Neural cell (in vitro differentiated cells): ENCODE measurements around the gene DOK7. TPM values are rescaled to one million over a fixed set of nuclear protein-coding genes. Genes with fewer than 3 reads are reported as not detected.

ENCODE experiments used
- H2AFZ ChIP-seq: fragments of 200-600, 300-800 bp; sonication (generic), shearing (Covaris generic); 2 replicates; pipeline ENCODE4 v1.6.0; 2014; ENCODE audit warnings: low read depth, mild to moderate bottlenecking, antibody characterized with exemption, low read length, moderate library complexity
- H3F3A ChIP-seq: fragments of 200-600 bp; shearing (Covaris generic); 2 replicates; pipeline ENCODE4 v1.6.1; 2016; ENCODE audit warnings: mild to moderate bottlenecking, moderate library complexity, mixed read lengths, antibody characterized with exemption, low read length; ENCODE audit not compliant: insufficient read depth, poor library complexity, severe bottlenecking
- H3K27ac ChIP-seq: fragments of 200-600, 300-800 bp; sonication (generic), shearing (Covaris generic); 2 replicates; pipeline ENCODE4 v1.5.1; 2014; ENCODE audit warnings: mild to moderate bottlenecking, low read length, moderate library complexity
- H3K27me3 ChIP-seq: fragments of 300-800, 200-600 bp; sonication (generic), shearing (Covaris generic); 2 replicates; pipeline ENCODE4 v1.6.0; 2014; ENCODE audit warnings: mild to moderate bottlenecking, low read depth, low read length, moderate library complexity; ENCODE audit not compliant: insufficient read depth
- H3K36me3 ChIP-seq: fragments of 300-800, 200-600 bp; sonication (generic), shearing (Covaris generic); 2 replicates; pipeline ENCODE4 v1.5.1; 2014; ENCODE audit warnings: mild to moderate bottlenecking, antibody characterized with exemption, low read length, moderate library complexity; ENCODE audit not compliant: insufficient read depth
- H3K4me2 ChIP-seq: fragments of 300-800, 200-600 bp; sonication (generic), shearing (Covaris generic); 2 replicates; pipeline ENCODE4 v1.6.0; 2014; ENCODE audit warnings: mild to moderate bottlenecking, low read length
- H3K4me3 ChIP-seq: fragments of 300-800, 200-600 bp; sonication (generic), shearing (Covaris generic); 2 replicates; pipeline ENCODE4 v1.5.1; 2014; ENCODE audit warnings: mild to moderate bottlenecking, low read length, moderate library complexity
- H3K79me2 ChIP-seq: fragments of 200-600 bp; shearing (Covaris generic); replicated peaks from 2 replicates; pipeline ENCODE4 v1.6.0; 2014; ENCODE audit warnings: mild to moderate bottlenecking, low read length, moderate library complexity; ENCODE audit not compliant: insufficient read depth
- H3K9ac ChIP-seq: fragments of 300-800, 200-600 bp; sonication (generic), shearing (Covaris generic); 2 replicates; pipeline ENCODE4 v1.6.1; 2016; ENCODE audit warnings: mild to moderate bottlenecking, low read length, mixed read lengths
- H3K9me2 ChIP-seq: fragments of 200-600 bp; shearing (Covaris generic); 2 replicates; pipeline ENCODE4 v1.6.1; 2016; ENCODE audit warnings: mild to moderate bottlenecking, low read length, mixed read lengths; ENCODE audit not compliant: insufficient read depth
- H3K9me3 ChIP-seq: fragments of 200-600, 300-800 bp; sonication (generic), shearing (Covaris generic); 2 replicates; pipeline ENCODE4 v1.6.1; 2016; ENCODE audit warnings: mild to moderate bottlenecking, mixed run types, low read length, moderate library complexity, mixed read lengths
- H4K20me1 ChIP-seq: fragments of 200-600 bp; shearing (Covaris generic); 2 replicates; pipeline ENCODE4 v1.6.1; 2016; ENCODE audit warnings: mild to moderate bottlenecking, mixed run types; ENCODE audit not compliant: insufficient read depth
- EP300 ChIP-seq: fragments of 450-650 bp; conservative IDR thresholded peaks from 2 replicates; pipeline ENCODE4 v1.6.1; 2014; ENCODE audit warnings: antibody characterized with exemption, mild to moderate bottlenecking, moderate library complexity; ENCODE audit not compliant: poor library complexity, severe bottlenecking
- EZH2 ChIP-seq: fragments of 200-600, 300-800 bp; shearing (Covaris generic), sonication (generic); IDR thresholded peaks from 2 replicates; pipeline ENCODE4 v1.6.1; 2014; ENCODE audit warnings: antibody characterized with exemption, low read length, borderline replicate concordance, mild to moderate bottlenecking; ENCODE audit not compliant: insufficient read depth, poor library complexity, severe bottlenecking
- MXI1 ChIP-seq: fragments of 450-650 bp; conservative IDR thresholded peaks from 2 replicates; pipeline ENCODE4 v1.6.1; 2014; ENCODE audit warnings: antibody characterized with exemption, mild to moderate bottlenecking; ENCODE audit not compliant: poor library complexity, severe bottlenecking
- POLR2AphosphoS5 ChIP-seq: IDR thresholded peaks from 2 replicates; pipeline ENCODE4 v1.6.1; 2012
- RAD21 ChIP-seq: fragments of 450-650 bp; conservative IDR thresholded peaks from 2 replicates; pipeline ENCODE4 v1.6.1; 2014; ENCODE audit warnings: antibody characterized with exemption, mild to moderate bottlenecking, moderate library complexity
- SMC3 ChIP-seq: fragments of 450-650 bp; conservative IDR thresholded peaks from 2 replicates; pipeline ENCODE4 v1.6.1; 2014; ENCODE audit warnings: antibody characterized with exemption, mild to moderate bottlenecking, moderate library complexity; ENCODE audit not compliant: poor library complexity
- TAF1 ChIP-seq: IDR thresholded peaks from 2 replicates; pipeline ENCODE4 v1.6.1; 2012; ENCODE audit warnings: low read depth
- polyA minus RNA-seq: library from RNA; depleted of rRNA, polyadenylated mRNA; stranded (reverse); fragments of >200 nt; gene quantifications from 2 replicates; pipeline ENCODE4 v1.2.3, GENCODE V29; 2014
- polyA plus RNA-seq: library from polyadenylated mRNA; depleted of rRNA; stranded (reverse); fragments of >200 nt; gene quantifications from 2 replicates; pipeline ENCODE4 v1.2.3, GENCODE V29; 2014
- TF ChIP-seq, protein P1 (sequence below): fragments of 450-650 bp; IDR thresholded peaks from 2 replicates; pipeline ENCODE4 v1.5.1; 2014; ENCODE audit warnings: antibody characterized with exemption, mild to moderate bottlenecking, moderate library complexity; ENCODE audit not compliant: poor library complexity, severe bottlenecking
- TF ChIP-seq, protein P2 (sequence below): IDR thresholded peaks from 2 replicates; pipeline ENCODE4 v1.6.1; 2012; ENCODE audit warnings: borderline replicate concordance

Gene DOK7, protein sequence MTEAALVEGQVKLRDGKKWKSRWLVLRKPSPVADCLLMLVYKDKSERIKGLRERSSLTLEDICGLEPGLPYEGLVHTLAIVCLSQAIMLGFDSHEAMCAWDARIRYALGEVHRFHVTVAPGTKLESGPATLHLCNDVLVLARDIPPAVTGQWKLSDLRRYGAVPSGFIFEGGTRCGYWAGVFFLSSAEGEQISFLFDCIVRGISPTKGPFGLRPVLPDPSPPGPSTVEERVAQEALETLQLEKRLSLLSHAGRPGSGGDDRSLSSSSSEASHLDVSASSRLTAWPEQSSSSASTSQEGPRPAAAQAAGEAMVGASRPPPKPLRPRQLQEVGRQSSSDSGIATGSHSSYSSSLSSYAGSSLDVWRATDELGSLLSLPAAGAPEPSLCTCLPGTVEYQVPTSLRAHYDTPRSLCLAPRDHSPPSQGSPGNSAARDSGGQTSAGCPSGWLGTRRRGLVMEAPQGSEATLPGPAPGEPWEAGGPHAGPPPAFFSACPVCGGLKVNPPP
- 0.66 TPM in 1 of 2 replicates, not detected in the other for polyA plus RNA-seq
- polyA minus RNA-seq: 1.2 TPM in 1 of 2 replicates, not detected in the other

- no peaks in the 10 kb centered on the region for H3K36me3 ChIP-seq
- no peak within 1 kb of the TSS for H2AFZ ChIP-seq
- H3F3A ChIP-seq: no peaks in the 10 kb centered on the region
- no peaks in the 10 kb centered on the region for H3K9me2 ChIP-seq
- no peak for TF ChIP-seq RAD21
- no peak for TF ChIP-seq POLR2AphosphoS5
- TF ChIP-seq TAF1: no peak
- no peak for TF ChIP-seq SMC3
- TF ChIP-seq EP300: no peak
- TF ChIP-seq EZH2: no peak
- TF ChIP-seq, protein P1, sequence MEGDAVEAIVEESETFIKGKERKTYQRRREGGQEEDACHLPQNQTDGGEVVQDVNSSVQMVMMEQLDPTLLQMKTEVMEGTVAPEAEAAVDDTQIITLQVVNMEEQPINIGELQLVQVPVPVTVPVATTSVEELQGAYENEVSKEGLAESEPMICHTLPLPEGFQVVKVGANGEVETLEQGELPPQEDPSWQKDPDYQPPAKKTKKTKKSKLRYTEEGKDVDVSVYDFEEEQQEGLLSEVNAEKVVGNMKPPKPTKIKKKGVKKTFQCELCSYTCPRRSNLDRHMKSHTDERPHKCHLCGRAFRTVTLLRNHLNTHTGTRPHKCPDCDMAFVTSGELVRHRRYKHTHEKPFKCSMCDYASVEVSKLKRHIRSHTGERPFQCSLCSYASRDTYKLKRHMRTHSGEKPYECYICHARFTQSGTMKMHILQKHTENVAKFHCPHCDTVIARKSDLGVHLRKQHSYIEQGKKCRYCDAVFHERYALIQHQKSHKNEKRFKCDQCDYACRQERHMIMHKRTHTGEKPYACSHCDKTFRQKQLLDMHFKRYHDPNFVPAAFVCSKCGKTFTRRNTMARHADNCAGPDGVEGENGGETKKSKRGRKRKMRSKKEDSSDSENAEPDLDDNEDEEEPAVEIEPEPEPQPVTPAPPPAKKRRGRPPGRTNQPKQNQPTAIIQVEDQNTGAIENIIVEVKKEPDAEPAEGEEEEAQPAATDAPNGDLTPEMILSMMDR: no peak
- TF ChIP-seq, protein P2, sequence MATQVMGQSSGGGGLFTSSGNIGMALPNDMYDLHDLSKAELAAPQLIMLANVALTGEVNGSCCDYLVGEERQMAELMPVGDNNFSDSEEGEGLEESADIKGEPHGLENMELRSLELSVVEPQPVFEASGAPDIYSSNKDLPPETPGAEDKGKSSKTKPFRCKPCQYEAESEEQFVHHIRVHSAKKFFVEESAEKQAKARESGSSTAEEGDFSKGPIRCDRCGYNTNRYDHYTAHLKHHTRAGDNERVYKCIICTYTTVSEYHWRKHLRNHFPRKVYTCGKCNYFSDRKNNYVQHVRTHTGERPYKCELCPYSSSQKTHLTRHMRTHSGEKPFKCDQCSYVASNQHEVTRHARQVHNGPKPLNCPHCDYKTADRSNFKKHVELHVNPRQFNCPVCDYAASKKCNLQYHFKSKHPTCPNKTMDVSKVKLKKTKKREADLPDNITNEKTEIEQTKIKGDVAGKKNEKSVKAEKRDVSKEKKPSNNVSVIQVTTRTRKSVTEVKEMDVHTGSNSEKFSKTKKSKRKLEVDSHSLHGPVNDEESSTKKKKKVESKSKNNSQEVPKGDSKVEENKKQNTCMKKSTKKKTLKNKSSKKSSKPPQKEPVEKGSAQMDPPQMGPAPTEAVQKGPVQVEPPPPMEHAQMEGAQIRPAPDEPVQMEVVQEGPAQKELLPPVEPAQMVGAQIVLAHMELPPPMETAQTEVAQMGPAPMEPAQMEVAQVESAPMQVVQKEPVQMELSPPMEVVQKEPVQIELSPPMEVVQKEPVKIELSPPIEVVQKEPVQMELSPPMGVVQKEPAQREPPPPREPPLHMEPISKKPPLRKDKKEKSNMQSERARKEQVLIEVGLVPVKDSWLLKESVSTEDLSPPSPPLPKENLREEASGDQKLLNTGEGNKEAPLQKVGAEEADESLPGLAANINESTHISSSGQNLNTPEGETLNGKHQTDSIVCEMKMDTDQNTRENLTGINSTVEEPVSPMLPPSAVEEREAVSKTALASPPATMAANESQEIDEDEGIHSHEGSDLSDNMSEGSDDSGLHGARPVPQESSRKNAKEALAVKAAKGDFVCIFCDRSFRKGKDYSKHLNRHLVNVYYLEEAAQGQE: no peak
- TF ChIP-seq MXI1: no peak
- no peak within 1 kb of the TSS for H3K4me2 ChIP-seq
- H3K9me3 ChIP-seq: no peaks in the 10 kb centered on the region
- H3K27ac ChIP-seq: no peak within 1 kb of the TSS
- no peaks in the 10 kb centered on the region for H3K79me2 ChIP-seq
- H3K27me3 ChIP-seq: no peaks in the 10 kb centered on the region
- no peak within 1 kb of the TSS for H3K9ac ChIP-seq
- no peaks in the 10 kb centered on the region for H4K20me1 ChIP-seq
- H3K4me3 ChIP-seq: no peak within 1 kb of the TSS
Observed at GRCh38 chr4:3462790-3463415, at the start of gene DOK7. Gene DOK7, plus strand, starts transcription at chr4:3463306. Its CDS starts 70 bp downstream, at chr4:3463376.

DNA sequence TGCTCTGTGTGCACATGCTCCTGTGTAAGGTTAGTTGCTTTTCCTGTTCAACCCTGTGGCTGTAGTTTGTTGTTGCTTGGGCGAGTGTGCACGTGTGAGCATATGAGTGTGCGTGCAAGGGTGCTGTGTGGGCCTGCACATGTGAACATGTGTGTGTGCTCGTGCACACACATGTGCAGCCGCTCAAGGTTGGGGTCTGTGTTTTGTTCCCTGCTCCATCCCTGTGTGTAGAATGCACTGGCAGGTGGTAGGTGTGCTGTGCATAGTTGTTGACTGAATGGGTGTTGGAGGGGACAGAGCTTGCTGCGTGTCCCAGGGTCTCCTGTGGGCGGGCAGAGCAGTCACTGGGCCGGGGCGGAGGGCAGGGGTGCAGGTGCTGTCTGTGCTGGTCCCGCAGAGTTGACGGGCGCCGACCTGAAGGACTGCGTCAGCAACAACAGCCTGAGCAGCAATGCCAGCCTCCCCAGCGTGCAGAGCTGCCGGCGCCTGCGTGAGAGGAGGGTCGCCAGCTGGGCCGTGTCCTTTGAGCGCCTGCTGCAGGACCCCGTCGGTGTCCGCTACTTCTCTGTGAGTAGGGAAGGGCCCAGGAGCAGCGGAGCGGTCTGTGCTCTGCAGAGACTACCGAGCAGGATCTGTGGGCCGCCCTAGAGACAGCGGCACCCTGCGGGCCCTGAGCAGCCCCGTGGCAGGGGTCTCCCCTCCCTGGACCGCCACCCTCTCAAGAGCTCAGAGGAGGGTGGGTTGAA is 49.3 kb upstream of the DOK7 start:
- no peak overlapping the region for H3K9ac ChIP-seq

More for the DNA sequence above, 49.3 kb upstream of the DOK7 start:
- no peaks in the 10 kb centered on the region for H4K20me1 ChIP-seq
- no peaks in the 10 kb centered on the region for H3K9me3 ChIP-seq
- no peaks in the 10 kb centered on the region for H3K9me2 ChIP-seq
- peaks cover 4% of the 10 kb centered on the region for H3K36me3 ChIP-seq
- H3K4me2 ChIP-seq: no peak overlapping the region
- no peaks in the 10 kb centered on the region for H3F3A ChIP-seq
- no peak overlapping the region for H3K27ac ChIP-seq
- TF ChIP-seq SMC3 (no peak), MXI1 (no peak), TAF1 (no peak), EZH2 (no peak), RAD21 (no peak), EP300 (no peak), POLR2AphosphoS5 (no peak)
- TF ChIP-seq, protein P1: no peak
- TF ChIP-seq, protein P2: no peak
- H3K79me2 ChIP-seq: no peaks in the 10 kb centered on the region
- no peak overlapping the region for H2AFZ ChIP-seq
- no peaks in the 10 kb centered on the region for H3K27me3 ChIP-seq
- H3K4me3 ChIP-seq: no peak overlapping the region
